Neural cell (in vitro differentiated cells): ENCODE measurements around the gene UBTF. TPM values are rescaled to one million over a fixed set of nuclear protein-coding genes. Genes with fewer than 3 reads are reported as not detected.

Source experiments
- H2AFZ ChIP-seq: fragments of 200-600, 300-800 bp; sonication (generic), shearing (Covaris generic); 2 replicates; pipeline ENCODE4 v1.6.0; 2014; ENCODE audit warnings: low read depth, mild to moderate bottlenecking, antibody characterized with exemption, low read length, moderate library complexity
- H3F3A ChIP-seq: fragments of 200-600 bp; shearing (Covaris generic); 2 replicates; pipeline ENCODE4 v1.6.1; 2016; ENCODE audit warnings: mild to moderate bottlenecking, moderate library complexity, mixed read lengths, antibody characterized with exemption, low read length; ENCODE audit not compliant: insufficient read depth, poor library complexity, severe bottlenecking
- H3K27ac ChIP-seq: fragments of 200-600, 300-800 bp; sonication (generic), shearing (Covaris generic); 2 replicates; pipeline ENCODE4 v1.5.1; 2014; ENCODE audit warnings: mild to moderate bottlenecking, low read length, moderate library complexity
- H3K27me3 ChIP-seq: fragments of 300-800, 200-600 bp; sonication (generic), shearing (Covaris generic); 2 replicates; pipeline ENCODE4 v1.6.0; 2014; ENCODE audit warnings: mild to moderate bottlenecking, low read depth, low read length, moderate library complexity; ENCODE audit not compliant: insufficient read depth
- H3K36me3 ChIP-seq: fragments of 300-800, 200-600 bp; sonication (generic), shearing (Covaris generic); 2 replicates; pipeline ENCODE4 v1.5.1; 2014; ENCODE audit warnings: mild to moderate bottlenecking, antibody characterized with exemption, low read length, moderate library complexity; ENCODE audit not compliant: insufficient read depth
- H3K4me2 ChIP-seq: fragments of 300-800, 200-600 bp; sonication (generic), shearing (Covaris generic); 2 replicates; pipeline ENCODE4 v1.6.0; 2014; ENCODE audit warnings: mild to moderate bottlenecking, low read length
- H3K4me3 ChIP-seq: fragments of 300-800, 200-600 bp; sonication (generic), shearing (Covaris generic); 2 replicates; pipeline ENCODE4 v1.5.1; 2014; ENCODE audit warnings: mild to moderate bottlenecking, low read length, moderate library complexity
- H3K79me2 ChIP-seq: fragments of 200-600 bp; shearing (Covaris generic); replicated peaks from 2 replicates; pipeline ENCODE4 v1.6.0; 2014; ENCODE audit warnings: mild to moderate bottlenecking, low read length, moderate library complexity; ENCODE audit not compliant: insufficient read depth
- H3K9ac ChIP-seq: fragments of 300-800, 200-600 bp; sonication (generic), shearing (Covaris generic); 2 replicates; pipeline ENCODE4 v1.6.1; 2016; ENCODE audit warnings: mild to moderate bottlenecking, low read length, mixed read lengths
- H3K9me2 ChIP-seq: fragments of 200-600 bp; shearing (Covaris generic); 2 replicates; pipeline ENCODE4 v1.6.1; 2016; ENCODE audit warnings: mild to moderate bottlenecking, low read length, mixed read lengths; ENCODE audit not compliant: insufficient read depth
- H3K9me3 ChIP-seq: fragments of 200-600, 300-800 bp; sonication (generic), shearing (Covaris generic); 2 replicates; pipeline ENCODE4 v1.6.1; 2016; ENCODE audit warnings: mild to moderate bottlenecking, mixed run types, low read length, moderate library complexity, mixed read lengths
- H4K20me1 ChIP-seq: fragments of 200-600 bp; shearing (Covaris generic); 2 replicates; pipeline ENCODE4 v1.6.1; 2016; ENCODE audit warnings: mild to moderate bottlenecking, mixed run types; ENCODE audit not compliant: insufficient read depth
- EP300 ChIP-seq: fragments of 450-650 bp; conservative IDR thresholded peaks from 2 replicates; pipeline ENCODE4 v1.6.1; 2014; ENCODE audit warnings: antibody characterized with exemption, mild to moderate bottlenecking, moderate library complexity; ENCODE audit not compliant: poor library complexity, severe bottlenecking
- EZH2 ChIP-seq: fragments of 200-600, 300-800 bp; shearing (Covaris generic), sonication (generic); IDR thresholded peaks from 2 replicates; pipeline ENCODE4 v1.6.1; 2014; ENCODE audit warnings: antibody characterized with exemption, low read length, borderline replicate concordance, mild to moderate bottlenecking; ENCODE audit not compliant: insufficient read depth, poor library complexity, severe bottlenecking
- MXI1 ChIP-seq: fragments of 450-650 bp; conservative IDR thresholded peaks from 2 replicates; pipeline ENCODE4 v1.6.1; 2014; ENCODE audit warnings: antibody characterized with exemption, mild to moderate bottlenecking; ENCODE audit not compliant: poor library complexity, severe bottlenecking
- POLR2AphosphoS5 ChIP-seq: IDR thresholded peaks from 2 replicates; pipeline ENCODE4 v1.6.1; 2012
- RAD21 ChIP-seq: fragments of 450-650 bp; conservative IDR thresholded peaks from 2 replicates; pipeline ENCODE4 v1.6.1; 2014; ENCODE audit warnings: antibody characterized with exemption, mild to moderate bottlenecking, moderate library complexity
- SMC3 ChIP-seq: fragments of 450-650 bp; conservative IDR thresholded peaks from 2 replicates; pipeline ENCODE4 v1.6.1; 2014; ENCODE audit warnings: antibody characterized with exemption, mild to moderate bottlenecking, moderate library complexity; ENCODE audit not compliant: poor library complexity
- TAF1 ChIP-seq: IDR thresholded peaks from 2 replicates; pipeline ENCODE4 v1.6.1; 2012; ENCODE audit warnings: low read depth
- polyA plus RNA-seq: library from polyadenylated mRNA; depleted of rRNA; stranded (reverse); fragments of >200 nt; gene quantifications from 2 replicates; pipeline ENCODE4 v1.2.3, GENCODE V29; 2014
- TF ChIP-seq, protein P1 (sequence below): IDR thresholded peaks from 2 replicates; pipeline ENCODE4 v1.6.1; 2012; ENCODE audit warnings: borderline replicate concordance
- TF ChIP-seq, protein P2 (sequence below): fragments of 450-650 bp; IDR thresholded peaks from 2 replicates; pipeline ENCODE4 v1.5.1; 2014; ENCODE audit warnings: antibody characterized with exemption, mild to moderate bottlenecking, moderate library complexity; ENCODE audit not compliant: poor library complexity, severe bottlenecking

UBTF gene
- polyA plus RNA-seq, 1 donor from 2014 or later = 73.8 TPM

DNA sequence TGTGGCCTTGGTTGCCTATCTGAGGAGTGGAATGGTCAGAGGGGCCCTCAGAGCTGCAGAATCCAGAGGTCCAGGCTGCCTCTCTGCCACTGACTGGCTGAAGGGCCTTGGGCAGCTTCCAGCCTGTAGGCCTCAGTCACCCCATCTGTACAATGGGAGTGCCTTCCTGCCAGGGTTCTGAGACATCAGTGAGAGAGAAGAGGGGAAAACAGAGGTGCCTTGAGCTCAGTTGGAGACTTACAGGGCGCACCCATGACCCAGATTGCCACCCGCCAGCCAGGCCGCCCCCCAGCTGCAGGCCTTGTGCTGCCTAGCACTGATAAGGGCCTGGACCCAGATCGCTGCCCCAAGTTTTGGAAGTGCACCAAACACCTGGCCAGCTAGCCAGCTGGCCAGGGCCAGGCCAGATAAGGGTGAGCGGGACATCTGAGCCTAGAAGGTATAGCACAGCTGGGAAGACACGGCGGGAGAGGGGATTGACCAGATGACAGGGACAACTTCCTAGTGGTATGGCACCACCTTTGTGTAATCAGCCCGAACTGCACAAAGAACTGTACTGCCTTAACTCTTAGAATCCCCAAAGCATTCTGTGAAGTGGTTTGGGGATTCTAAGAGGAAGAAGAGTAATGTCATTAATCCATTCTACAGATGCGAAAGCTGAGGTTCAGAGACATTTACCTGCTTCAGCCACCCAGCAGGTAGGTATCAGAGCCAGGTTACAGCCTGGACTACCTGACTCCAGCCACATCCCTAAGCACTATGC, 47.1 kb upstream of the UBTF start:
- Histone ChIP-seq H2AFZ (no peak overlapping the region), H3K4me3 (no peak overlapping the region), H3F3A (no peaks in the 10 kb centered on the region), H3K36me3 (no peaks in the 10 kb centered on the region), H3K4me2 (no peak overlapping the region), H3K9ac (no peak overlapping the region), H3K79me2 (no peaks in the 10 kb centered on the region), H4K20me1 (no peaks in the 10 kb centered on the region), H3K27ac (no peak overlapping the region), H3K9me2 (no peaks in the 10 kb centered on the region), H3K27me3 (no peaks in the 10 kb centered on the region), H3K9me3 (no peaks in the 10 kb centered on the region)
- TF ChIP-seq, protein P1, sequence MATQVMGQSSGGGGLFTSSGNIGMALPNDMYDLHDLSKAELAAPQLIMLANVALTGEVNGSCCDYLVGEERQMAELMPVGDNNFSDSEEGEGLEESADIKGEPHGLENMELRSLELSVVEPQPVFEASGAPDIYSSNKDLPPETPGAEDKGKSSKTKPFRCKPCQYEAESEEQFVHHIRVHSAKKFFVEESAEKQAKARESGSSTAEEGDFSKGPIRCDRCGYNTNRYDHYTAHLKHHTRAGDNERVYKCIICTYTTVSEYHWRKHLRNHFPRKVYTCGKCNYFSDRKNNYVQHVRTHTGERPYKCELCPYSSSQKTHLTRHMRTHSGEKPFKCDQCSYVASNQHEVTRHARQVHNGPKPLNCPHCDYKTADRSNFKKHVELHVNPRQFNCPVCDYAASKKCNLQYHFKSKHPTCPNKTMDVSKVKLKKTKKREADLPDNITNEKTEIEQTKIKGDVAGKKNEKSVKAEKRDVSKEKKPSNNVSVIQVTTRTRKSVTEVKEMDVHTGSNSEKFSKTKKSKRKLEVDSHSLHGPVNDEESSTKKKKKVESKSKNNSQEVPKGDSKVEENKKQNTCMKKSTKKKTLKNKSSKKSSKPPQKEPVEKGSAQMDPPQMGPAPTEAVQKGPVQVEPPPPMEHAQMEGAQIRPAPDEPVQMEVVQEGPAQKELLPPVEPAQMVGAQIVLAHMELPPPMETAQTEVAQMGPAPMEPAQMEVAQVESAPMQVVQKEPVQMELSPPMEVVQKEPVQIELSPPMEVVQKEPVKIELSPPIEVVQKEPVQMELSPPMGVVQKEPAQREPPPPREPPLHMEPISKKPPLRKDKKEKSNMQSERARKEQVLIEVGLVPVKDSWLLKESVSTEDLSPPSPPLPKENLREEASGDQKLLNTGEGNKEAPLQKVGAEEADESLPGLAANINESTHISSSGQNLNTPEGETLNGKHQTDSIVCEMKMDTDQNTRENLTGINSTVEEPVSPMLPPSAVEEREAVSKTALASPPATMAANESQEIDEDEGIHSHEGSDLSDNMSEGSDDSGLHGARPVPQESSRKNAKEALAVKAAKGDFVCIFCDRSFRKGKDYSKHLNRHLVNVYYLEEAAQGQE = no peak
- TF ChIP-seq TAF1 = no peak
- no peak for TF ChIP-seq EZH2
- no peak for TF ChIP-seq EP300
- TF ChIP-seq, protein P2, sequence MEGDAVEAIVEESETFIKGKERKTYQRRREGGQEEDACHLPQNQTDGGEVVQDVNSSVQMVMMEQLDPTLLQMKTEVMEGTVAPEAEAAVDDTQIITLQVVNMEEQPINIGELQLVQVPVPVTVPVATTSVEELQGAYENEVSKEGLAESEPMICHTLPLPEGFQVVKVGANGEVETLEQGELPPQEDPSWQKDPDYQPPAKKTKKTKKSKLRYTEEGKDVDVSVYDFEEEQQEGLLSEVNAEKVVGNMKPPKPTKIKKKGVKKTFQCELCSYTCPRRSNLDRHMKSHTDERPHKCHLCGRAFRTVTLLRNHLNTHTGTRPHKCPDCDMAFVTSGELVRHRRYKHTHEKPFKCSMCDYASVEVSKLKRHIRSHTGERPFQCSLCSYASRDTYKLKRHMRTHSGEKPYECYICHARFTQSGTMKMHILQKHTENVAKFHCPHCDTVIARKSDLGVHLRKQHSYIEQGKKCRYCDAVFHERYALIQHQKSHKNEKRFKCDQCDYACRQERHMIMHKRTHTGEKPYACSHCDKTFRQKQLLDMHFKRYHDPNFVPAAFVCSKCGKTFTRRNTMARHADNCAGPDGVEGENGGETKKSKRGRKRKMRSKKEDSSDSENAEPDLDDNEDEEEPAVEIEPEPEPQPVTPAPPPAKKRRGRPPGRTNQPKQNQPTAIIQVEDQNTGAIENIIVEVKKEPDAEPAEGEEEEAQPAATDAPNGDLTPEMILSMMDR = no peak
- no peak for TF ChIP-seq SMC3
- no peak for TF ChIP-seq POLR2AphosphoS5
- no peak for TF ChIP-seq MXI1
- TF ChIP-seq RAD21 = no peak

DNA sequence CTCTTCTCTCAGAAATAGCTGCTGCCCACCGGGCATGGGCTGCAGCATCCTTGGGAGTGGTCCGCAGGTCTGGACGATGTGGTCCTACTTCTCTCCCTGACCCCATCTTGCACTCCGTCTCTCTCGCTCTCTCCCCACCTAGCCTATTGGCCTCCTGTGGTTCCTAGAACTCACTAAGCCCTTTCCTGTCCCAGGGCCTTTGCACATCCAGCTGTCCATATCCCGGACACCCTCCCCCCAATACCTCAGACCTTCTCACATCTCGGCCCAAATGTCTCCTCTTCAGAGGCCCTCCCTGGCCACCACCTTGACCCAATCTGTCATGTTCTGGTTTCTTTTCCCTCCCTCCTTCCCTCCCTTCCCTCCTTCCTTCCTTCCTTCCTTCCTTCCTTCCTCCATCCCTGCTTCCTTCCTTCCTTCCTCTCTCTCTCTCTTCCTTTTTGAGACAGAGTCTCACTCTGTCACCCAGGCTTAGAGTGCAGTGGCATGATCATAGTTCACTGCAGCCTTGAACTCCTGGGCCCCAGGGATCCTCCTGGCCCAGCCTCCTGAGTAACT, 43.9 kb upstream of the UBTF start:
- no peak overlapping the region for H3K9ac ChIP-seq
- no peaks in the 10 kb centered on the region for H3K9me2 ChIP-seq
- no peak overlapping the region for H3K27ac ChIP-seq
- no peaks in the 10 kb centered on the region for H3K36me3 ChIP-seq
- H4K20me1 ChIP-seq = no peaks in the 10 kb centered on the region
- no peak for TF ChIP-seq TAF1
- TF ChIP-seq RAD21 = no peak
- TF ChIP-seq, protein P1 = no peak
- TF ChIP-seq EP300 = no peak
- TF ChIP-seq, protein P2 = no peak
- no peak for TF ChIP-seq POLR2AphosphoS5
- TF ChIP-seq EZH2 = no peak
- TF ChIP-seq SMC3 = no peak
- no peak for TF ChIP-seq MXI1
- no peaks in the 10 kb centered on the region for H3F3A ChIP-seq
- H2AFZ ChIP-seq = no peak overlapping the region
- H3K27me3 ChIP-seq = no peaks in the 10 kb centered on the region
- H3K4me2 ChIP-seq = no peak overlapping the region
- no peak overlapping the region for H3K4me3 ChIP-seq
- no peaks in the 10 kb centered on the region for H3K9me3 ChIP-seq
- no peaks in the 10 kb centered on the region for H3K79me2 ChIP-seq
